GM21515 (cell line): Measurements from ENCODE around the gene GNG7.
"Not testable (repeated sequence)": the region's sequence is repeated elsewhere in the genome, so short reads cannot be mapped to it uniquely, and the experiment has no call there.

Source experiments
- ATAC-seq: cut with Tn5 transposase; IDR thresholded peaks from one replicate; pipeline ENCODE4 v1.9.1; 2021; ENCODE audit not compliant: unreplicated experiment

GNG7 gene

GRCh38 chr19:2542341-2543069 is 160.0 kb downstream of the GNG7 start:
- no peak for ATAC-seq

GRCh38 chr19:2540646-2541454 is 161.6 kb downstream of the GNG7 start:
- no peak for ATAC-seq

GRCh38 chr19:2540251-2540645 is 162.2 kb downstream of the GNG7 start:
- ATAC-seq: no peak

DNA sequence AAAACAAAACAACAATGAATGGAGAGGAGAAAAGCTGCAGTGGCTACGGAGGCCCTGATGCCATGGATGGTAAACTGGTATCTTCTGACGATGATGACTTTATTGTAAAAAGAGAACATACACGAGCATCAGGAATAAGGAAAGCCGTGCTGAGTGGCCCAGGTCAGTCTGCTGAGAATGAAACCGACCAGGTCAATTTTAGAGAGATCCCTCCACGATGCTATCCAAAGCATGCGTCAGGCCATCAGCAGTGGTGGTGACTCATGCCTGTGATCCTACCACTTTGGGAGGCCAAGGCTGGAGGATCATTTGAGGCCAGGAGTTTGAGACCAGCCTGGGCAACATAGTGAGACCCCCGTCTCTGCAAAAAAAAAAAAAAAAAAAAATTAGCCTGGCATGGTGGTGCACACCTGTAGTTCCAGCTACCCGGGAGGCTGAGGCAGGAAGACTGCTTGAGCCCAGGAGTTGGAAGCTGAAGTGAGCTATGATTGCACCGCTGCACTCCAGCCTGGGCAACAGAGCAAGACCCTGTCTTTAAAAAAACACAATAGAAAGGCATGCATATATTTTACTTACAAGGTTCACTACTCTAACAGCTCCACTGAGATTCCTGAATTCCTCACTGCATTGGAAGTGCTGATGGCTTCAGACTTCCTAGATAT is 164.3 kb downstream of the GNG7 start:
- no peak for ATAC-seq

- ATAC-seq: not testable (repeated sequence)
Observed at GRCh38 chr19:2537584-2537983, 164.9 kb downstream of the GNG7 start.

DNA sequence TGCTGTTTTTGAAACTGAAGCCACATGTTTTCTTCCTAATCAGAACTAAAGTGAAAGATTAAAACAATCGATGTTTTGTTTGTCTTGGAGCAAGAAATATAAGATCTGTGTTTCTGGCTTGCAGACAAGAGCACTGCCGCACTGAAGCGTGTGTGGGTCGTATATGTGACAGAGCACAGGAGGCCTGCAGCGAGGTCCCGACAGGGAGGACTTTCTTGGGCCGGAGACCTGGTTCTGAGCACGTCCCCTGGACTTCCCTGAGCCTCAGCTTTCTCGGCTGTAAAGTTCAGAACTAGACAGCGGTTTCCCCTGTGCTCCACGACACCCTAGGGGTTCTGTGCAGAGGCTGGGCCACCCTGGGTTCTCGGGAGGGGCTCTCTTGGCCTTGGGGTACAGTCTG is 166.0 kb downstream of the GNG7 start:
- no peak for ATAC-seq

DNA sequence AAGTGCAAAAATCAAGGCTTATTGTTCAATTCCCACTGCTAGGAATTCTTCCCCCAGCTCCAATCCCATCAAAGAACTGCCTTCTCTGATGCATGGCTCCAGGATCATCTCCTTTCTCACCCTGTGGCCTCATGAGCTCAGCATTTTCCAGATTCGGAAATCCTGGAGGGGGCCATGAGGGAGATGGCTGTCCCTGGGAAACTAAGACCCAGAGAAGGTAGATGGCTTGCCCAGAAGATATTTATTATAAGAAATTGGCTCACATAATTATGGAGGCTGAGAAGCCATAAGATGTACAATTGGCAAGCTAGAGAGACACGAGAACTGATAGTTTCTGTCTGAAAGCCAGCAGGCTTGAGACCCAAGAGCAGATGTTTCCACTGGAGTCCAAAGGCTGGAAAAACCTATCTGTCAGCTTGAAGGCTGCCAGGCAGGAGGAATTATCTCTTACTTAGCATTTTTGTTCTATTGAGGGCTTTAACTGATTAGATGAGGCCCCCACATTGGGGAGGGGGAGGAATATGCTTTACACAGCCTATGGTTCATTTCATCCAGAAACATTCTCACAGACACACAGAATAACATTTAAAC is 168.0 kb downstream of the GNG7 start:
- ATAC-seq: no peak

- no peak for ATAC-seq
Observed at GRCh38 chr19:2533686-2534422, 168.6 kb downstream of the GNG7 start.

DNA sequence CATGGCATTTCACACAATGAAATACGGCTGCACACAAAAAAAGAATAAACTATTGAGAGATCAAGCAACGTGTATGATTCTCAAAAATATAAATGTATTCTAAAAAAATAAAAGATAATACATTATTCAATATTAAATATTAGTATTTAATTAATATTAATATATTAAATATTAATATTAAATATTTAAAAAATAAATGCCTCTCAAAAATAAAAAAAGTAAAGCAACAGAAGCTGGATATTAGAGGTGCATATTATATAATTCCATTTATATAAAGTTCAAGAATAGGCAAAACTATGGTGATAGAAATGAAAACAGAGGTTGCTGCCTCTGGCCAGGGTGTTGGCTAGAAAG is 169.4 kb downstream of the GNG7 start:
- ATAC-seq: no peak

- ATAC-seq: no peak
Observed at GRCh38 chr19:2532252-2533071, 170.0 kb downstream of the GNG7 start.

DNA sequence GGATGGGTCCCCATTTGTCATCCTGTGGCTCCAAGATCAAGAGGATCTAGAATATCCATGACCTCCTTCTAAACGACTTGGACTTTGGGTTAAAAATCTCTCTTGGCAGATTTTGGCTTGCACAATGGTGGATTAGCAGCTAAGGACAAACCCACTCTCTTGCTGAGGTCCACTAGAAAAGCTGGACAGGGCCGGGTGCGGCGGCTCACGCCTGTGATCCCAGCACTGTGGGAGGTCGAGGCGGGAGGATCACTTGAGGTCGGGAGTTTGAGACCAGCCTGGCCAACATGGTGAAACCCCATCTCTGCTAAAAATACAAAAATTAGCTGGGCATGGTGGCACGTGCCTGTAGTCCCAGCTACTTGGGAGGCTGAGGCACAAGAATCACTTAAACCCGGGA is 172.6 kb downstream of the GNG7 start:
- ATAC-seq: not testable (repeated sequence)

DNA sequence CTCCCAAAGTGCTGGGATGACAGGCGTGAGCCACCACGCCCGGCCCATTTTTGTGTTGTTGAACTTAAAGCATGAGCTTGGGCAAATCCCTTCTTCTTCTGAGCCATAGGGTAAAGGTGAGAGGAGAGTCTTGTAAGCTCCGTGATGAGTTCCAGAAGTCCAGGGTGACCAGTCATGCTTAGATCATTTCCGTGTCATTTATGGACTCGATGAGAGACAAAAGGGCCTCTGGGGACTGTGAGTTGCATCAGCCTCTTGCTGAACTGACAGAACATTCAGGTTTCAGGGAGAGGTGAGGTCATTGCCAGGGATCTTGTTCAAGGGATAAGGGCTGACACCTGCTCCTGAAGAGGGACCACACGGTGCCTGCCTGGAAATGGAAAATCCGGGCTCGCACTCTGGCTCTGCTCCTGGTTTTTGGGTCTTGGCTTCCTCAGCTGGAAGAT is 173.0 kb downstream of the GNG7 start:
- ATAC-seq: no peak

GRCh38 chr19:2528675-2529101 is 173.8 kb downstream of the GNG7 start:
- ATAC-seq: no peak

- no peak for ATAC-seq
Observed at GRCh38 chr19:2527686-2528085, 174.8 kb downstream of the GNG7 start.

- no peak for ATAC-seq
Observed at GRCh38 chr19:2527171-2527570, 175.3 kb downstream of the GNG7 start.

DNA sequence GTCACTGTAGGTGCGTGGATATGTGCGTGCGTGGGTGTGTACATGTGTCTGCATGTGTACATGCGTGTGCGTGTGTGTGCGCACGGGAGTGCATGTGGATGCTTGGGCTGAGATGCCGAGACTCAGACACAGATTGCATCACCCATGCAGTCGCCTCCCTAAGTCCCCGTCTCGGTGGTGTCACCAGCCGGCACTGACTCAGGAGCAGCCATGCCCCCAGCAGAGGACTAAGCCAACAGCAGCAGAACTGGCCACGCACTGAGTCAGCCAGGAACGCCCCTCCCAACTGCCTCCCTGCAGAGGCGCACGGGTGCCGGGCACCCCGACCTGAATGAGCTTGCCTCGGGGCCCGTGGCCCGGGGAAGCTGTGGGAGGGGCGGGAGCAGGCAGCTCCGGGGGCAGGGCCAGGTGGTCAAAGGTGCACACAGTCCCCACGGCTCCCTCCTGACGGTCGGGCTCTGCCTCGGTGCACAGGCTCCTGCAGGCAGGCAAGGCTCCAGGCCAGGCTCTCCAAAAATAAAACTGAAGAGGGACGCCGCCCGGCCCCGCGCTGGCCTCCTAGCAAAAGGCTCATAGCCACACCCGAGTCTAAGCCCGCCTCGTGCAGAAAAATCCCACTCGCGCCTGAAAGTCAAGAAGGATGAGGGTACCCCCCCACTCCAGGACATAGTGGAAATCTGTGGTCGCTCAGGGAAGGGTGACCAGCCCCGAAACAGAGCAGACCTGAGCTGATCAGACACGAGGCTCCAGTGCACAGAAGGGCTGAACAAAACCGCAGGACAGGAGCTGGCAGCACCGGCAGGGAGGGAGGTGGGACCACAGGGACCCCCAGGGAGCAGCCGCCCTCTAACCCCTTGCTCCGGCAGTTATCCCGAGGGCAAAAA is 177.4 kb downstream of the GNG7 start:
- ATAC-seq: no peak

DNA sequence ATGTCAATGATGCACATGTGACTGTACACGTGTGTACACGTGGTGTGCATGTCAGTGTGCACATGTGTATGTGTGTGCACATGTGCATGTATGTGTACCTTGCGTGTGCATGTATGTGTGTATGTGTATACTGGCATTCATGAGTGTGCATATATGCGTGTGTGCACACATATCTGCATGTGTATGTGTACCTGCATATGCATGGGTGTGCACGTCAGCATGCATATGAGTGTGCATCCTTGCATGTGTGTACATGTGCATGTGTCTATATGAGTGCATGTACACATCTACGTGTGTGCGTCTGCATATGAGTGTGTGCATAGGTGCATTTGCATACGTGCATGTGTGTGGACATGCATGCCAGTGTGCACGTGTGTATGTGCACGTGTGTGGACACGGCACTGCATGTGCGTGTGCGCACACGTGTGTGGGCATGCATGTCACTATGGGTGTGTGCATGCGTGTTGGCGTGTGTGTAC is 178.1 kb downstream of the GNG7 start:
- no peak for ATAC-seq

- no peak for ATAC-seq
Observed at GRCh38 chr19:2523630-2524311, 178.7 kb downstream of the GNG7 start.
